ENCODE results near the gene CHCHD4. TPM values are rescaled to one million over a fixed set of nuclear protein-coding genes. Genes with fewer than 3 reads are reported as not detected.

CHCHD4 gene
- total RNA-seq, 1 experiment from 2014 or later: 13.8 TPM

DNA sequence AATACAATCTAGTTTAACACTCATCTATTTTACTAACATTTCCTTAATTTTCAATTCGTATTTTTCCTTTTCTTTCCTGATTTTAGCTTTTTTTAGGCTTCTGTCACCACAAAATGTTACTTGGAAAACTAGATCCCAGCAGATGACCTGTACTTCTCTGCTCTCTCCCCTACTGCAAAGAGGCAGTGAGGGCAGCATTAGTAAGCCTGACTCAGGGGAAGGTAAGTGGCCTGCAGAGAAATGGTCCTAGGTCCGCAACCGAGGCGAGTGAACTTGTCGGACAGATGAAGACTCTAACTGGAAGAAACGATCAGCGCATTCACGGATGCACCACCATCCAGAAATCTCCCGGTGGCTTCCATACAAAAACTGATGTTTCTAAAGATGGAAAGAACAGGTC, 20.6 kb upstream of the CHCHD4 start:
- DNase-seq (ENCODE audit: low read depth, low spot score): no peak
- Histone ChIP-seq H3K9me3 (ENCODE audit: control insufficient read depth, insufficient read depth, low read depth, low read length) (no peaks in the 10 kb centered on the region), H3K27ac (ENCODE audit: low read length) (peak overlapping the region; percentile 44; the same call in 1 of the 2 replicates), H3K4me1 (ENCODE audit: control insufficient read depth, insufficient read depth, low read length) (peaks cover 27% of the 10 kb centered on the region), H3K36me3 (ENCODE audit: control insufficient read depth, insufficient read depth, low read length) (no peaks in the 10 kb centered on the region; the same call in 1 of the 2 replicates), H3K4me3 (ENCODE audit: low read depth in 2 of 2, low read length in 2 of 2) (no peak overlapping the region), H3K27me3 (ENCODE audit: control insufficient read depth, insufficient read depth, low read length) (no peaks in the 10 kb centered on the region)
- no peak for TF ChIP-seq POLR2AphosphoS5 (IDR thresholded peaks at IDR 0.05; ENCODE audit: low read depth, low read length)
- TF ChIP-seq, protein P1, sequence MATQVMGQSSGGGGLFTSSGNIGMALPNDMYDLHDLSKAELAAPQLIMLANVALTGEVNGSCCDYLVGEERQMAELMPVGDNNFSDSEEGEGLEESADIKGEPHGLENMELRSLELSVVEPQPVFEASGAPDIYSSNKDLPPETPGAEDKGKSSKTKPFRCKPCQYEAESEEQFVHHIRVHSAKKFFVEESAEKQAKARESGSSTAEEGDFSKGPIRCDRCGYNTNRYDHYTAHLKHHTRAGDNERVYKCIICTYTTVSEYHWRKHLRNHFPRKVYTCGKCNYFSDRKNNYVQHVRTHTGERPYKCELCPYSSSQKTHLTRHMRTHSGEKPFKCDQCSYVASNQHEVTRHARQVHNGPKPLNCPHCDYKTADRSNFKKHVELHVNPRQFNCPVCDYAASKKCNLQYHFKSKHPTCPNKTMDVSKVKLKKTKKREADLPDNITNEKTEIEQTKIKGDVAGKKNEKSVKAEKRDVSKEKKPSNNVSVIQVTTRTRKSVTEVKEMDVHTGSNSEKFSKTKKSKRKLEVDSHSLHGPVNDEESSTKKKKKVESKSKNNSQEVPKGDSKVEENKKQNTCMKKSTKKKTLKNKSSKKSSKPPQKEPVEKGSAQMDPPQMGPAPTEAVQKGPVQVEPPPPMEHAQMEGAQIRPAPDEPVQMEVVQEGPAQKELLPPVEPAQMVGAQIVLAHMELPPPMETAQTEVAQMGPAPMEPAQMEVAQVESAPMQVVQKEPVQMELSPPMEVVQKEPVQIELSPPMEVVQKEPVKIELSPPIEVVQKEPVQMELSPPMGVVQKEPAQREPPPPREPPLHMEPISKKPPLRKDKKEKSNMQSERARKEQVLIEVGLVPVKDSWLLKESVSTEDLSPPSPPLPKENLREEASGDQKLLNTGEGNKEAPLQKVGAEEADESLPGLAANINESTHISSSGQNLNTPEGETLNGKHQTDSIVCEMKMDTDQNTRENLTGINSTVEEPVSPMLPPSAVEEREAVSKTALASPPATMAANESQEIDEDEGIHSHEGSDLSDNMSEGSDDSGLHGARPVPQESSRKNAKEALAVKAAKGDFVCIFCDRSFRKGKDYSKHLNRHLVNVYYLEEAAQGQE (IDR thresholded peaks at IDR 0.05; ENCODE audit: insufficient read depth in 1 of 2, low read depth in 2 of 2, low read length in 1 of 2): no peak
- TF ChIP-seq, protein P2, sequence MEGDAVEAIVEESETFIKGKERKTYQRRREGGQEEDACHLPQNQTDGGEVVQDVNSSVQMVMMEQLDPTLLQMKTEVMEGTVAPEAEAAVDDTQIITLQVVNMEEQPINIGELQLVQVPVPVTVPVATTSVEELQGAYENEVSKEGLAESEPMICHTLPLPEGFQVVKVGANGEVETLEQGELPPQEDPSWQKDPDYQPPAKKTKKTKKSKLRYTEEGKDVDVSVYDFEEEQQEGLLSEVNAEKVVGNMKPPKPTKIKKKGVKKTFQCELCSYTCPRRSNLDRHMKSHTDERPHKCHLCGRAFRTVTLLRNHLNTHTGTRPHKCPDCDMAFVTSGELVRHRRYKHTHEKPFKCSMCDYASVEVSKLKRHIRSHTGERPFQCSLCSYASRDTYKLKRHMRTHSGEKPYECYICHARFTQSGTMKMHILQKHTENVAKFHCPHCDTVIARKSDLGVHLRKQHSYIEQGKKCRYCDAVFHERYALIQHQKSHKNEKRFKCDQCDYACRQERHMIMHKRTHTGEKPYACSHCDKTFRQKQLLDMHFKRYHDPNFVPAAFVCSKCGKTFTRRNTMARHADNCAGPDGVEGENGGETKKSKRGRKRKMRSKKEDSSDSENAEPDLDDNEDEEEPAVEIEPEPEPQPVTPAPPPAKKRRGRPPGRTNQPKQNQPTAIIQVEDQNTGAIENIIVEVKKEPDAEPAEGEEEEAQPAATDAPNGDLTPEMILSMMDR (IDR thresholded peaks at IDR 0.05): no peak
- TF ChIP-seq TCF7L2 (IDR thresholded peaks at IDR 0.05; ENCODE audit: low read depth, low read length): no peak
- no peak for TF ChIP-seq SIN3A (IDR thresholded peaks at IDR 0.05; ENCODE audit: borderline replicate concordance, insufficient read depth, low read depth, low read length)
- intact Hi-C loops (cut with micrococcal nuclease; ENCODE audit: unreplicated experiment) (no loop called here), in situ Hi-C loops (cut with HindIII; ENCODE audit: low pct_unique_long_range_greater_than_20kb, low sequenced_read_pairs) (no loop called here)
- BruUV-seq (replicated peaks): no TSS peak
- ChIA-PET CTCF (interaction anchor here (0.6 kb wide), 1 partner anchor 256 kb away, joined by 3 read pairs; no protein-coding TSS in a partner anchor), POLR2A (interaction anchor here (0.7 to 1.4 kb wide), 3 partner anchors 33 to 1214 kb away, joined by 3 to 6 read pairs (median 4); partner anchors contain the start of genes LSM3 and XPC)
- ATAC-seq: no peak

DNA sequence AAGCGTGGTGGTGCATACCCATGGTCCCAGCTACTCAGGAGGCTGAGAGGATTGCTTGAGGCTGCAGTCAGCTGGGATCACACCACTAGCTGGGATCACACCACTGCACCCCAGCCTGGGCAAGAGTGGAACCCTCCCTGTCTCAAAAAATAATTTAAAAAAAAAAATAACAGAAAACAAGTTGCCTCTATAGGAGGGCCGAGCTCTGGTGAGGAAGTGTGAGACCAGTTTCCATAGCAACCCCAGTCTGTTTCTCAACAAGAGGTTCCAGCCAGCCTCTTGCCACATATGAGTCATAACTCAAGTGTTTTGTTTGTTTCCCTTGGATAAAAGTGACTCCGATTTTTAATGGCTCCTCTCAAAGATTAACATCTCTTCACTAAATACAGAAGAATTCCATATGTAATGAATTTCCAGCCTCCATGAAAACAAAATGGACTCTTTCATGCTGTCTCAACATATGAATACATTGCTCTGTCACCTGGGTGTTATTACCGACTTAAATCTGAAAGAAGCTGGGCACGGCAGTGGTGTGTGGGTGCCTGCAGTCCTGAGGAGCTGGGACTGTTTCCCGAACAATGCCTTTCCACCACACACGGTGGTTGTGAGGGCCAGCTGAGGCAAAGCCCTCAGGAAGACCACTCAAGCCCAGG, 19.9 kb upstream of the CHCHD4 start:
- BruUV-seq (replicated peaks): no TSS peak
- peak overlapping the region; percentile 44 for H3K27ac ChIP-seq (ENCODE audit: low read length)
- ChIA-PET POLR2A (interaction anchor here (0.7 to 1.4 kb wide), 2 partner anchors 34 to 1213 kb away, joined by 3 to 4 read pairs; partner anchors contain the start of genes LSM3 and XPC), CTCF (no interaction called here)
- TF ChIP-seq SIN3A (IDR thresholded peaks at IDR 0.05; ENCODE audit: borderline replicate concordance, insufficient read depth, low read depth, low read length) (no peak), POLR2AphosphoS5 (IDR thresholded peaks at IDR 0.05; ENCODE audit: low read depth, low read length) (0 out of 2 replicates have a peak, but pooled peaks have one; percentile 29), TCF7L2 (IDR thresholded peaks at IDR 0.05; ENCODE audit: low read depth, low read length) (peak; percentile 84)
- TF ChIP-seq, protein P1 (IDR thresholded peaks at IDR 0.05; ENCODE audit: insufficient read depth in 1 of 2, low read depth in 2 of 2, low read length in 1 of 2): no peak
- TF ChIP-seq, protein P2 (IDR thresholded peaks at IDR 0.05): no peak
- H3K9me3 ChIP-seq (ENCODE audit: control insufficient read depth, insufficient read depth, low read depth, low read length): no peaks in the 10 kb centered on the region
- DNase-seq (ENCODE audit: low read depth, low spot score): peak; percentile 52
- in situ Hi-C loops (cut with HindIII; ENCODE audit: low pct_unique_long_range_greater_than_20kb, low sequenced_read_pairs): no loop called here
- peak overlapping the region in 1 of 2 experiments; percentile 1; a peak in 1 of 4 replicates for H3K4me3 ChIP-seq (ENCODE audit: low read depth in 2 of 2, low read length in 2 of 2)
- H3K36me3 ChIP-seq (ENCODE audit: control insufficient read depth, insufficient read depth, low read length): no peaks in the 10 kb centered on the region; the same call in 1 of the 2 replicates
- peaks cover 27% of the 10 kb centered on the region for H3K4me1 ChIP-seq (ENCODE audit: control insufficient read depth, insufficient read depth, low read length)
- peak; percentile 88 for ATAC-seq
- no peaks in the 10 kb centered on the region for H3K27me3 ChIP-seq (ENCODE audit: control insufficient read depth, insufficient read depth, low read length)
- intact Hi-C loops (cut with micrococcal nuclease; ENCODE audit: unreplicated experiment): no loop called here

Data from Panc1 (cell line).